Smooth muscle cell (in vitro differentiated cells): Measurements from ENCODE around the gene HES7. TPM values are rescaled to one million over a fixed set of nuclear protein-coding genes. Genes with fewer than 3 reads are reported as not detected.
A peak's percentile ranks its signal among the peaks of the same experiment; 100 is the strongest.

ENCODE experiments used
- DNase-seq: peaks from one replicate; lab custom pipeline; 2025; ENCODE audit not compliant: unreplicated experiment; lab: John Stamatoyannopoulos, UW
- H2AFZ ChIP-seq: fragments of 200-600 bp; sonication (generic); 2 replicates; pipeline ENCODE4 v1.6.0; 2016; ENCODE audit warnings: antibody characterized with exemption, low read depth, mild to moderate bottlenecking
- H3F3A ChIP-seq: fragments of 200-600 bp; sonication (generic); 2 replicates; pipeline ENCODE4 v1.6.0; 2017; ENCODE audit warnings: antibody characterized with exemption, low read depth
- H3K27ac ChIP-seq: fragments of 200-600 bp; sonication (generic); 2 replicates; pipeline ENCODE4 v1.5.1; 2016; ENCODE audit warnings: low read depth, mild to moderate bottlenecking
- H3K27me3 ChIP-seq: fragments of 200-600 bp; sonication (generic); 2 replicates; pipeline ENCODE4 v1.6.1; 2016; ENCODE audit warnings: low read depth, mild to moderate bottlenecking
- H3K36me3 ChIP-seq: fragments of 200-600 bp; sonication (generic); 2 replicates; pipeline ENCODE4 v1.5.1; 2016; ENCODE audit warnings: low read depth
- H3K4me1 ChIP-seq: fragments of 200-600 bp; sonication (generic); 2 replicates; pipeline ENCODE4 v1.5.1; 2016; ENCODE audit warnings: low read depth
- H3K4me2 ChIP-seq: fragments of 200-600 bp; sonication (generic); 2 replicates; pipeline ENCODE4 v1.6.0; 2016; ENCODE audit warnings: mild to moderate bottlenecking
- H3K4me3 ChIP-seq: fragments of 200-600 bp; sonication (generic); 2 replicates; pipeline ENCODE4 v1.5.1; 2016; ENCODE audit warnings: mild to moderate bottlenecking
- H3K79me2 ChIP-seq: fragments of 200-600 bp; sonication (generic); 2 replicates; pipeline ENCODE4 v1.6.0; 2016; ENCODE audit warnings: low read depth, mild to moderate bottlenecking
- H3K9ac ChIP-seq: fragments of 200-600 bp; sonication (generic); 2 replicates; pipeline ENCODE4 v1.6.0; 2016; ENCODE audit warnings: low read depth
- H3K9me3 ChIP-seq: fragments of 200-600 bp; sonication (generic); replicated peaks from 2 replicates; pipeline ENCODE4 v1.5.1; 2016; ENCODE audit warnings: low read depth
- H4K20me1 ChIP-seq: fragments of 200-600 bp; sonication (generic); 2 replicates; pipeline ENCODE4 v1.6.0; 2016; ENCODE audit warnings: low read depth
- CTCF ChIP-seq: fragments of 200-600 bp; sonication (generic); IDR thresholded peaks from 2 replicates; pipeline ENCODE4 v1.5.1; 2017; ENCODE audit warnings: borderline replicate concordance, mild to moderate bottlenecking, antibody characterized with exemption; ENCODE audit not compliant: insufficient read depth, poor library complexity, severe bottlenecking
- WGBS: methylation state at CpG from one replicate; pipeline ENCODE4 v1.1.7; 2016; ENCODE audit warnings: low lambda C conversion rate; 5-methylcytosine and 5-hydroxymethylcytosine counted together
- polyA plus RNA-seq: library from polyadenylated mRNA; unstranded; fragments of >200 nt; fragmentation: Nextera tagmentation; extraction: Ambion mirVana; gene quantifications from 2 replicates; pipeline ENCODE4 v1.2.1, GENCODE V29; 2016
- total RNA-seq: library from RNA; depleted of rRNA; stranded (reverse); fragments of >200 nt; gene quantifications from 2 replicates; pipeline ENCODE4 v1.2.3, GENCODE V29; 2014

The HES7 gene
- total and polyA plus RNA-seq, 2 experiments from 2014 or later, result not detected

GRCh38 chr17:8160741-8161221, 36.9 kb upstream of the HES7 start:
- no peak overlapping the region for H3K4me3 ChIP-seq
- peak overlapping the region; percentile 57 for H3K27ac ChIP-seq
- no peak overlapping the region for H3K4me2 ChIP-seq
- H3F3A ChIP-seq, result peaks cover 5% of the 10 kb centered on the region
- no peak overlapping the region for H2AFZ ChIP-seq
- no peaks in the 10 kb centered on the region for H3K27me3 ChIP-seq
- peaks cover 14% of the 10 kb centered on the region for H4K20me1 ChIP-seq
- peaks cover 17% of the 10 kb centered on the region for H3K79me2 ChIP-seq
- WGBS, result 88% methylated on average over 5 of the region's 5 CpGs
- H3K9me3 ChIP-seq, result no peaks in the 10 kb centered on the region
- peaks cover 22% of the 10 kb centered on the region for H3K4me1 ChIP-seq
- H3K9ac ChIP-seq, result no peak overlapping the region
- TF ChIP-seq CTCF, result no peak
- DNase-seq, result no peak
- H3K36me3 ChIP-seq, result no peaks in the 10 kb centered on the region

DNA sequence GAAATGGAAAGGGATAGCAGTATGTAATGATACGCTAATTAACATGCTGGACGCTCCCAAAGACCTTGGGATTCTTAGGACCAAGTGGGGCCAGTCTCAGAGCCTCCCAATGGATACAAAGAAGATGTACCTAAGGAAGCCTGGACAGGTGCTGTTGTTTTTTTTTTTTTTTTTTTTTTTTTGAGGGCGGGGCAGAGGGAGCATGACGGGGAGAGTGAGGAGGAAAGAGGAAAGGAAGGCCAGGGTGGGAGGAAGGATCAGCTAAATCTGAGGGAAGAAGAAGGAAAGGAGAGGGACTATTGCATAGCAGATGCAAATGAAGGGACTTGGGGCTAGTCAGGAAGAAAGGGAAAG, 36.3 kb upstream of the HES7 start:
- Histone ChIP-seq H3K9ac (no peak overlapping the region), H3K27me3 (no peaks in the 10 kb centered on the region), H3K36me3 (no peaks in the 10 kb centered on the region), H3K27ac (no peak overlapping the region), H4K20me1 (peaks cover 20% of the 10 kb centered on the region), H3K4me3 (no peak overlapping the region), H2AFZ (no peak overlapping the region), H3K4me2 (no peak overlapping the region), H3K9me3 (no peaks in the 10 kb centered on the region), H3K79me2 (peaks cover 17% of the 10 kb centered on the region), H3K4me1 (peaks cover 22% of the 10 kb centered on the region), H3F3A (peaks cover 5% of the 10 kb centered on the region)
- 90% methylated on average over 4 of the region's 4 CpGs for WGBS
- DNase-seq, result no peak
- TF ChIP-seq CTCF, result no peak

DNA sequence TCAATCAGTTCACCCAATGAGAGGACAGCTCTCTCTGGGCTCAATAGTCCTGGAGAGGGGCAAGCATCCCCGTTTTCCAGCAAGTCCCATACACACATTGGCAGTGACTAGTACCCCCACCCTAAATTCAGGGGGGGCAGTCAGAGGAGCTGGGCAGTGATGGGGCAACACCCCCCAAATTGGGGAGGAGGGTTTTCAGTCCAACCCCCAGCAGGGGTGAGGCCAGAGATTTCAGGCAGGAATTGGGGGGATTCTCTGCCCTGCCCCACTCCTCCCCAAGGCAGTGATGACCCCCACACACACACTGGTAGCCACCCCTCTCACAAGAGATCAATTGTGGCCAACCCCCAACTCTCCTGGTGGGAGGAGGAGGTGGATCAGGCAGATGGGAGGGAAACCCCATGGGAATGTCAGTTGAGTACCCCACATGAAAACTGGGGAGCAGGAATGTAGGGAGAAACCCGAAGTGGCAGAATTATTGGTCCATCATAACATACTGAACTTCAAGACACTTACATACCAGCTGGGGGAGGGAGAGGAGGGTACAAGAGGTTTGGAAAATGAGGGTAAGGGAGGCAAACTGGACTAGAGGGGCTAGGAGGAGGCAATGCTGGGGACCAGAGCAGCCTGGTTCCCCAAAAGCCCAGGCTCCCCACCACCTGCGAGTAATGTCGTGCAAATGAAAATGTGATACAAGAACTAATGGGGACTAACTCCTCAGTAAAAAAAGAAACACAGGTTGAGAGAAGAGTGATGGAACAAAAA, 35.7 kb upstream of the HES7 start:
- Histone ChIP-seq H3K4me1 (peaks cover 25% of the 10 kb centered on the region), H3K27ac (no peak overlapping the region), H4K20me1 (peaks cover 23% of the 10 kb centered on the region), H3K79me2 (peaks cover 17% of the 10 kb centered on the region), H3F3A (peaks cover 5% of the 10 kb centered on the region), H3K36me3 (no peaks in the 10 kb centered on the region), H3K9ac (no peak overlapping the region), H3K27me3 (no peaks in the 10 kb centered on the region), H3K4me3 (no peak overlapping the region), H2AFZ (no peak overlapping the region), H3K9me3 (no peaks in the 10 kb centered on the region), H3K4me2 (no peak overlapping the region)
- whole genome bisulfite sequencing, result 96% methylated on average over 4 of the region's 4 CpGs
- TF ChIP-seq CTCF, result no peak
- no peak for DNase-seq

GRCh38 chr17:8159032-8159400, 35.1 kb upstream of the HES7 start:
- Histone ChIP-seq H3K27me3 (no peaks in the 10 kb centered on the region), H3K27ac (no peak overlapping the region), H3K4me1 (peaks cover 21% of the 10 kb centered on the region), H3K4me2 (no peak overlapping the region), H3K9me3 (no peaks in the 10 kb centered on the region), H3K9ac (no peak overlapping the region), H2AFZ (no peak overlapping the region), H4K20me1 (peaks cover 23% of the 10 kb centered on the region), H3F3A (peaks cover 5% of the 10 kb centered on the region), H3K36me3 (no peaks in the 10 kb centered on the region), H3K4me3 (no peak overlapping the region), H3K79me2 (peaks cover 17% of the 10 kb centered on the region)
- WGBS, result 71% methylated on average over 3 of the region's 3 CpGs
- TF ChIP-seq CTCF, result no peak
- no peak for DNase-seq
